Activated T-helper 1 cell treated with anti-CD3 and anti-CD28 coated beads, Interleukin-2, amount 50 U/mL, for 16 hours (primary cell): ENCODE measurements around the gene ADAMTS8.

Source experiments
- DNase-seq, 2 donors: peaks; one replicate each; pipeline ENCODE4 v3.0.0-alpha.2; 2020; ENCODE audit warnings: low read depth in 1 of 2, low spot score in 1 of 2

Gene ADAMTS8, protein sequence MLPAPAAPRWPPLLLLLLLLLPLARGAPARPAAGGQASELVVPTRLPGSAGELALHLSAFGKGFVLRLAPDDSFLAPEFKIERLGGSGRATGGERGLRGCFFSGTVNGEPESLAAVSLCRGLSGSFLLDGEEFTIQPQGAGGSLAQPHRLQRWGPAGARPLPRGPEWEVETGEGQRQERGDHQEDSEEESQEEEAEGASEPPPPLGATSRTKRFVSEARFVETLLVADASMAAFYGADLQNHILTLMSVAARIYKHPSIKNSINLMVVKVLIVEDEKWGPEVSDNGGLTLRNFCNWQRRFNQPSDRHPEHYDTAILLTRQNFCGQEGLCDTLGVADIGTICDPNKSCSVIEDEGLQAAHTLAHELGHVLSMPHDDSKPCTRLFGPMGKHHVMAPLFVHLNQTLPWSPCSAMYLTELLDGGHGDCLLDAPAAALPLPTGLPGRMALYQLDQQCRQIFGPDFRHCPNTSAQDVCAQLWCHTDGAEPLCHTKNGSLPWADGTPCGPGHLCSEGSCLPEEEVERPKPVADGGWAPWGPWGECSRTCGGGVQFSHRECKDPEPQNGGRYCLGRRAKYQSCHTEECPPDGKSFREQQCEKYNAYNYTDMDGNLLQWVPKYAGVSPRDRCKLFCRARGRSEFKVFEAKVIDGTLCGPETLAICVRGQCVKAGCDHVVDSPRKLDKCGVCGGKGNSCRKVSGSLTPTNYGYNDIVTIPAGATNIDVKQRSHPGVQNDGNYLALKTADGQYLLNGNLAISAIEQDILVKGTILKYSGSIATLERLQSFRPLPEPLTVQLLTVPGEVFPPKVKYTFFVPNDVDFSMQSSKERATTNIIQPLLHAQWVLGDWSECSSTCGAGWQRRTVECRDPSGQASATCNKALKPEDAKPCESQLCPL

DNA sequence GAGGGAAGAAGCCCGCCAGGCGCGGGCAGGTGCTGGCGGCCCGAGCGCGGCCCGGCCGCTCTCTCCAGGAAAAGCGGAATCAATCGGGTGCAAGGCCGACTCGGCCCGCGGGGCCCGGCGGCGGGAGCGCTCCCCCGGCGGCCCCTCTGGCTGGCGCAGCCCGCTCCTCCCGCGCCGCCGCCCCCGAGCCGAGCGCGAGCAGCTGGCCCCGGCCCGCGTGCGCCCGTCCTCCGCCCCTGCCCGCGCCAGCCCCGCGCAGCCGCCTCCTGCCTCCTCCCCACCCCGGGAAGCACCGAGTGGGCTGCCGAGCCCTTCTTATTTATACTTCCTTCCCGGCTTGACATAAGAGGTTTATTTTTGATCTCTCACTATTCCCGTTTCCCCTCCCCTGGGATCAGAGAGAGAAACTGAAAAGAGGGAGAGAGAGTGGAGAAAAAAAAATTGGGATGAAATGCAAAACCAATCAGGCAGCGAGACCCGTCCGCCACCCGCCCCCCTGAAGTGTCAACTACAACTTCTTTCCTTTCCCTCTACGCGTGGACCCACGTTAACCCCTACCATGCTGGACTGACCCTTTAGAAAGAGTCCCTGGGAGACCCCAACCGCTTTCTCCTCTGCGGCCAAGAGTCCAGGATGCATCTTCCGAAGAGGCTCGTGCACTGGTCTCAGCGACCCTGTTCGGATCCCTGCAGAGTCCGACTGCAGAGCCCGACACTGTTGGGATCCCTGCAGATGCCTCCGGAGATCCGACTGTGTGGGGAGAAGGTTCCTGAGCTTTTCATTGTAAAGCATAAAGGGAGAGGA is at the start of gene ADAMTS8:
TSS of gene ADAMTS8 (minus strand) at position 294 of the 804 bp plus-strand sequence. CDS start 323 bp downstream, outside the sequence.
- no peak for DNase-seq

DNA sequence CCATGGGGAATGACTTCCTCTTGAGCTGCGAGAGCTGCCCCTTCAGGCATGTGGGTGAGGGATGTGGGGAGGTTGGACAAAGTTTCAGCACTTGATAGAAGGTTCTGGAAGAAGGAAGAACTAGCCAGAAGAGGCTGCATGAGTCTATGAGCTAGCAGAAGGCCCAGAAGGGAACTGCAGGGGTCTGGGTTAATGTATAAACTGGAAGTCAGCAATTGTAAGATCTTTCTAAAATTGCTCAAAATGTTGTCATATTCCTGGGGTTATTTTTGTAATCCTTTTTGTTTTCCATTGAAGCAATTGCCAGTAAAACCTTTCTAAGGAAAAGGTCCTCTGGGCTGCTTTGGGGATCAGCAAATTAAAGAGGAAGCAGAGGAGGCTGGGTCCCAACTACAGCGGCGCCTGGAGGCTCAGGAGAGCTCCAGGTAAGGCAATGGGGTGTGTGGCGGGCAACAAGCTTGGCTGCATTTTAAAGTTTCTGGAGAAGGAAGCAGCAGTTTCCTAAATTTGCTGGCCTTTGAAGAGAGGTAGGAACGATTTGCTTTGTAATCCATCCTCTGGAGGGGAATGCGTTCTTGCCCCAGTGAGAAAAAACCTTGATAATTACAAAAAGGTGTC is 49.3 kb upstream of the ADAMTS8 start:
- no peak for DNase-seq

DNA sequence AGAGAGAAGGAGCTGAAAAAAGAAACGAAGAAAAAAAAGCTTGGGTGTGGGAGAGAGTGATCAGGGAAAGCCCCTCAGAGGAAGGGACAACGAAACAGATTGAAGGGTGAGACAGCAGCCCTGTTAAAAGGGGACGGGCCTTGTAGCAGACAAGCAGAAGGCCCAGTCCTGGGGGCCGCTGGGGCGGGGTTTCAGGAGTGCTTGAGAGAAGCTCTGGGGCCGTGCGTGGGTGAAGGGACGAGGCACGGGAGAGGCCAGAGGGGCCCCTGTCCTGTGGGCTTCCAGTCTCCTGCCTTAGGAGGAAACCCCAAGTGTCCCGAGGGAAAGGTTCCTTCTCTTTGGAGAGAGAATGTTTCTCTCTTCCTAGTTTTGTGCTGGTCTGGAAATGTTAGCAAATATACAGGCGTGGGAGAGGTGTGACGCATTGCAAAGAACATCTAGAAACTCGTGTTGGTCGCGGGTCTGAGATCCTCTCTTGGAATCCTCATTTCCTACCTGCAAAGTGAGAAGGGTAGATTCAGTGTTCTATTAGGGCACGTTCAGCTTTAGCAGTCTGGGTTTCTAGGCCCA is 48.6 kb upstream of the ADAMTS8 start:
- DNase-seq: no peak

DNA sequence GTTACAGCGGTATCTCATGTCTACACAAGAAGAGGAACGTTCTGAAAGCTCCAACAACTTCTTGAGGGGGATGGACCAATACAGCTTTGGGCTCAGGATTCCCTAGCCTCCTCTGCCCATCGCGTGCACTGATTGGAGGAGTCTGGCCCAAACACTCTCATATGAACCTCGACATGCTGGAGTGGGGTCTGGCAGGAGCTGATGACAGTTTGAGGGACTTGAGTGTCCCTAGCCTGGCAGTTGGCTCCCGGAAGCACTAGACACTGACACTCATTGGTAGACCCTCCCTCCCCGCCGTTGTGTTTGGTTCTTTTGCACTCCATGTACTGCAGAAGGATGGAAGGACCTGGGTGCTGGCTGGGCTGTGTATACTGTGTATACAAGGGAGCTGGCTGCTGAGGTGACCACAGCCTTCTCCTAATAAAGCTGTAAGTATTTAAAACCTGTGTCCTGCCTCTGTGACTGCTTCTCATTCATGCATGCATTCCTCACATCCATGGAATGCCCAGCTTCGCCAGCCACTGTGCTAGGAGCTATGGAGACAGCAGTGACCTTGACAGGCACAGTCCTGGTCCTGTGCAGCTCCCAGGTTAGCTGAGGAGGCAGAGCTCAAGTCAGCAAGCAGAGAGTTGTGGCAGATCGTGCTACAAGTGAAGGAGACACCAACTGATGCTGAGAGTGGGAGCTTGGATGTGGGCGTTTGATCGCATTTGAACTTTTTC is 48.0 kb upstream of the ADAMTS8 start:
- DNase-seq: no peak

DNA sequence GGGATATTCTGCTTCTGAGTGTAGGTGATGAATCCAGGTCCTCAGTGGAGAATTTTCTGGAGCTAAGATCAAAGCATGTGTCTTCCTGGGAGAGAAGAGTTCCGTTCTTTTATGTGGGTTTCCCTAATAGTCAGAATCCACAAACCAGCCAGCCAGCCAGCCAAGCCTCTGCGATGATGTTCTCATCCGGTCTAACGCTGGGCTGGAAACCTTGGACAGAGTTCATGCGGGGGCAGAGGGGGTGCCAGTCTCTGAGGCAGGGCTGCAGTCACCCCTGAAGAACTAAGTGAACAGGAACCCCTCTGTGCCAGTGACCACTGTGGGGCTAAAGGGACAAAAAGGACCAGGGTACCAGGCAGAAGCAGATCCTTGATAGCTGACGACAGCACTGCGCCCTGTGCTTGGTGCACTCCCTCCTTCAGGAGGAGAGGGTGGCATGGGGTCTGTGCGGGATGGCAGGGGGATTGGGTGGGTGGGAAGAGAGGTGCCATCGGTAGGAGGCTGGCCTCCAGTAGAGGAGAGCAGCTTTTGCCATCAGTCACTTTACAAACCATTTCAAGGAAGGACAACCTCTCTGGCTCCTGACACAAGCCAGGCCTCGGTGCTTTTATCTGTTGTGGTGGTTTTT is 47.1 kb upstream of the ADAMTS8 start:
- no peak for DNase-seq

DNA sequence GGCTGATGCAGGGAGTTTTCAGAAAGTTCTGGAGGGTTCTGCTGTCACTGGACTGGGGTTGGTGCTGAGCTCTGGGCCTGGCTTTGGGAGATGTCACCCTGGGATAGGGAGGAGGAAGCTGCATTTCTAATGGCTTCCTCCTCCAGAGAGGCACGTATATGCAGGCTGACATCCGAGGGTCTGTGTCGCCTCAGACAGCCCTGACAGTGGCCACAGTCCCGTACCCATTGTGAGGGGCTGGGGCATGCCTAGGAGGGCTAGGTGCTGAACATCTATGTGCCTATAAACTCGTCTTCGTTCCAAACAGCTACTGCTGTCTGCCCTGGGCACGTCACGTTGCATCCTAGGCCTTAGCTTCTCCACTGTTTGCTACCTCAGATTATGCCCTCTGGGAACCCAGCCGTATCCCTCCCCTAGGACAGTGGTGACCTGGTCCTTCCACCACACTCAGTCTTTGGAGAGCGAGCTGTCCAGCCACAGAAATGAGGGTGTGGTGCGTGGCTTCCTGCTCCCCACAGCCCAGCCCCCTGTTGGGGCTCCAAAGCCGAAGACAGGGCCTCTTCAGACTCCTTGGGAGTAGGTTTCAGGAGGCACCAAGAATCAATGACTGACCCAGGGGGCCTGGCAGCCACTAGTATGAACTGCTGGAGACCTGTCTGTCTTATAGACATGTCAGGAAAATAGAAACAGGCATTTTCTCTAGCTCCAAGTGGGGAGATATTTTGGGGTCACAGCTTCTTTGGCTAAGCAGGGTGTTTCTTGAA is 46.4 kb upstream of the ADAMTS8 start:
- DNase-seq: no peak

DNA sequence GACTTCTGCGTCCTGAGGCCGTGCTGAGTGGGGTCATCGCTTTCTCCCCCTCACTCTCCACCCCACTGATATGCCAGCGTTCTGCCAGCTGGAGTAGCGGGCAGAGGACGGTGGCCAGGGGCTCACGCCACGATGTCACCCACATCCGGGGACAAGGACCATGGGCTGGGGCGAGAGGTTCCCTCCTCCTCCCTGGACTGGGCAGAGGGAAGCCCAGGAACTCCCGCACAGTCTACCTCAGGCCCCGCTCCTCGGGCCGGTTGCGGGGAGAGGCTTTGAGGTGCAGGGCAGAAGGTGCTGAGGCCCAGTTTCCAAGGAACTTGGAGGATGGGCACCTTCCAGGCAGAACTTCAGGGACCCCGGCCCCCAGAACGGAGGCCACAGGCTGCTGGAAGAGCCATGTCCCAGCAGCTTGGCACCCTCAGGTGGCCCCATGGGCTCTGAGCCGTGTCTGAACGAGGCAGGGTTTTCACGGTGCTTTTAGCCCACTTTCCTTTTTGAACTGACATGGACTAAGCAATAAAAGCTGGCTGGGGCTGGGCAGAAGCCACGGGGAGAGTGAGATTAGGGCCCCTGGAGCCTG is 45.5 kb upstream of the ADAMTS8 start:
- DNase-seq: no peak

DNA sequence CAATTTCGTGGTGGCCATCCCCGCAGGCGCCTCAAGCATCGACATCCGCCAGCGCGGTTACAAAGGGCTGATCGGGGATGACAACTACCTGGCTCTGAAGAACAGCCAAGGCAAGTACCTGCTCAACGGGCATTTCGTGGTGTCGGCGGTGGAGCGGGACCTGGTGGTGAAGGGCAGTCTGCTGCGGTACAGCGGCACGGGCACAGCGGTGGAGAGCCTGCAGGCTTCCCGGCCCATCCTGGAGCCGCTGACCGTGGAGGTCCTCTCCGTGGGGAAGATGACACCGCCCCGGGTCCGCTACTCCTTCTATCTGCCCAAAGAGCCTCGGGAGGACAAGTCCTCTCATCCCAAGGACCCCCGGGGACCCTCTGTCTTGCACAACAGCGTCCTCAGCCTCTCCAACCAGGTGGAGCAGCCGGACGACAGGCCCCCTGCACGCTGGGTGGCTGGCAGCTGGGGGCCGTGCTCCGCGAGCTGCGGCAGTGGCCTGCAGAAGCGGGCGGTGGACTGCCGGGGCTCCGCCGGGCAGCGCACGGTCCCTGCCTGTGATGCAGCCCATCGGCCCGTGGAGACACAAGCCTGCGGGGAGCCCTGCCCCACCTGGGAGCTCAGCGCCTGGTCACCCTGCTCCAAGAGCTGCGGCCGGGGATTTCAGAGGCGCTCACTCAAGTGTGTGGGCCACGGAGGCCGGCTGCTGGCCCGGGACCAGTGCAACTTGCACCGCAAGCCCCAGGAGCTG is 44.8 kb upstream of the ADAMTS8 start:
- no peak for DNase-seq

DNA sequence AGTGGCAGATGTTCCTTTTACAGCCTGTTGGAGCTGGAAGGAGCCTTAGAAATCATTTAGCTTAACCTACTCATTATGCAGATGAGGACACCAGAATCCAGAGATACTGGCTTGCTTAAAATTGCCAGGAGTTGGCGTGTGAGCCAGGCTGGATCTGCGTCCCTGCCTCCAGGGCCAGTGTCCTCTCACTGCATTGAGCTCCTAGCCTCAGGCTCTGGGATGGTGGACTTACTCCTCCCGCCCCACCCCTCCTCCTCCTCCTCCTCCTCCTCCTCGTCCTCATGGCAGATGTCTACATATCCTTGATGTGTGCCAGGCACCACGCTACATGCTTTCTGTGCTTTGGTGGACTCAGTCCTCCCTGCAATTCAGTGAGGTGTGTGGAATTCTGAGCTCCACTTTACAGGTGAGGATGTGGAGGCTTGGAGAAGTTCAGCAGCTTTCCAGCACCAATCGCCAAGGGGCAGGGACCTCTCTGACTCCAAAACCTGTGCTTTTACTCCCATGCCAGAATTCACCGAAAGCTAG is 44.1 kb upstream of the ADAMTS8 start:
- no peak for DNase-seq

DNA sequence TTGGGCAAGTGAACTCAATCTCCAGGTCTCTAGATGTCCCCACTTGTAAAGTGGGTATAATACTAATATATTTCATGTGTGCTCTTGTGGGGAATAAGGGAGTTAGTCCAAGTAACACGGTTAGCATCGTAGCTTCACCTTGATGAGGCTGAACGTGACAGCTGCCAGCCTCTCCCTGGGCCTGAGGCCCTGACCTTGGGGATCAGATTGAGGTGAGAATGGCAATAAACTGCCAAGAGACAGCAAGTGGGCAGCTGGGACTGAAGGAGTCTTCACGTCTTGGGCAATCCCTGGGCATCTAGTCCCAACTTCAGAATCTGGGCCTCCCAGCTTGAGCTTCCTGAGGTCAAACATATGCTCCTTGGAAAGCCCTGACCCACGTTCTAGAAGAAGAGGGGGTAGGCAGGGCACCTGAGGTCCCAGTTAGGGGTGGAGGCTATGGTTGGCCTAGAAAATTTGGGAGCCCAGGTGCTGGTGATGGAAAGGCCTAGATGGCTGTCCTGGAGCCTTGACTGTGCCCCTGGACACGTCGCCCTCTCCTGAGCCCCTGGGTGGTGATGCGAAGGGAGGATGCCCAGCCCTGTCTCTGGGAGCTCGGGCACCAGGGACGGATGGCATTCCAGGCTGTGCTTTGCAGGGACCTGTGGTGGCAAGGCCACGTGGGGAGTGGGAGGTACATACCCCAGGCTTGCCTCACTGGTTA is 43.5 kb upstream of the ADAMTS8 start:
- DNase-seq: no peak

DNA sequence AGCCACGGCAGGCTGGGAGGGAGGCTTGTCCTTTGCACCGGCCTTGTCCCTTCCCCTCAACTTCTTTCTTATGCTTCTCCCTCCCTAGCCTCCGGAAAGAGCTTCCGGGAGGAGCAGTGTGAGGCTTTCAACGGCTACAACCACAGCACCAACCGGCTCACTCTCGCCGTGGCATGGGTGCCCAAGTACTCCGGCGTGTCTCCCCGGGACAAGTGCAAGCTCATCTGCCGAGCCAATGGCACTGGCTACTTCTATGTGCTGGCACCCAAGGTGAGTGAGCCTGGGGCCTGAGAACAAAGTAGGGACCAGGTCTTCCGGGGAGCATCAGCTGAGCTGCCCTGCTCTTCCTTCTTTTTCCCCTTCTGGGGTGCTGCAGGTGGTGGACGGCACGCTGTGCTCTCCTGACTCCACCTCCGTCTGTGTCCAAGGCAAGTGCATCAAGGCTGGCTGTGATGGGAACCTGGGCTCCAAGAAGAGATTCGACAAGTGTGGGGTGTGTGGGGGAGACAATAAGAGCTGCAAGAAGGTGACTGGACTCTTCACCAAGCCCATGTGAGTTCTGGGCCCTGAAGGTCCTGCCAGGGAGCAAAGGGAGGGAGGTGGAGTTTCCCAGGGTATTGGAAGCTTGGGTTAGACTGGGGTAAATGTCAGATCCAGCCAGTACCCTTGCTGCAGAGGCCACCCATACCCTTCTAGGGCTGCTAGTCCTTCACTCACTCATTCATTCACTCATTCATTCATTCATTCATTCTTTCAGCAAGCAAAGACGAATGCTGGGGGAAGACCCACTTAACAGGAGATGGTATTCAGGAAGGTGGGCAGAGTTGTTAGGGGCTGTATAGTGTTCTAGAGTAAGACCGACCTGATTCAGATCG is 42.7 kb upstream of the ADAMTS8 start:
- DNase-seq: no peak

DNA sequence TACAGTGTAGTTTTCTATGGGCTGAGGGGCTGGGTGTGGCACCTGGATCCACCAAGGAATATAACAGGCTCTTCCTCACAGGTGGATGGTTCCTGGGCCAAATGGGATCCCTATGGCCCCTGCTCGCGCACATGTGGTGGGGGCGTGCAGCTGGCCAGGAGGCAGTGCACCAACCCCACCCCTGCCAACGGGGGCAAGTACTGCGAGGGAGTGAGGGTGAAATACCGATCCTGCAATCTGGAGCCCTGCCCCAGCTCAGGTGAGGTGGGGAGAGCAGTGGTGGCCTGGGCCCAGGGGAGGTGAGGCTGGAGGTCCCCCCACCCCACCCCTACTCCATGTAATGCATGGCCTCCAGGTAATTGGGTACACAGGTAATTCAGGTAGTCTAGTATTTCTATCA is 40.8 kb upstream of the ADAMTS8 start:
- DNase-seq: no peak

DNA sequence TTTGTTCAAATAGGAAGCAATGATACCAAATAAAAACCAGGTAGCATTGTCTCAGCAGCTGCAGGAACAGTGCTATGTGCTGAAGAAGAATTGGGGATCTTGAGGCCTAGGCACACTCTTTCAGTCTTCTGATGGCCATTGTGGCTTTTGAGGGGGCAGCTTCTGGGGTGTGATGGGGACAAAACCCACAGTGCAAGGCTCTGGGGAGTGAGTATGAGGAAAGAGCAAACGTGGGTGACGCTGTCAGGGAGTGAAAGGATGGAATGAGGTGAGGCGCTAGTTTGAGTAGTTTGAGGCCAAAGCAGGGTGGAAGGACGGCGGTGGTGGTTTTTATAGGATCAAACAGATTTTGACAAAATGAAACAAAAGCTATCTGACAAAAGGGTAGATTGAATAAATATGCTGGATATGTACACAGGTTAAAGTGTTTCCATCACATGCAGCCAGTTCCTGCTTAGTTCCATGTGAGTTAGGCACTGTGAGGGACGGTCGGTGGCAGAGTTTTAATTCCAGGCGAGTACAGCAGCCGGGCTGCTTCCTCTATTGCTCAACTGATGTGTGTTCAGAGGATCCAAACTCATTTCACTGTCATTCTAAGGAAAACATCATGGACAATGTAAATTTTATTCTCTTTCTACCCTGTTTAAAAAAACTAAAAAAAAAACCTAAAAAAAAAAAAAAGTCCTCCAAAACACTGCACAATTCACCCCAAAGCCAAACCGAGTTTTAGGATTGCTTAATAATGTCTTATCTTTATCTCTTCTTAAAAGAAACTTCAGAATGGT is 38.9 kb upstream of the ADAMTS8 start:
- DNase-seq: no peak

DNA sequence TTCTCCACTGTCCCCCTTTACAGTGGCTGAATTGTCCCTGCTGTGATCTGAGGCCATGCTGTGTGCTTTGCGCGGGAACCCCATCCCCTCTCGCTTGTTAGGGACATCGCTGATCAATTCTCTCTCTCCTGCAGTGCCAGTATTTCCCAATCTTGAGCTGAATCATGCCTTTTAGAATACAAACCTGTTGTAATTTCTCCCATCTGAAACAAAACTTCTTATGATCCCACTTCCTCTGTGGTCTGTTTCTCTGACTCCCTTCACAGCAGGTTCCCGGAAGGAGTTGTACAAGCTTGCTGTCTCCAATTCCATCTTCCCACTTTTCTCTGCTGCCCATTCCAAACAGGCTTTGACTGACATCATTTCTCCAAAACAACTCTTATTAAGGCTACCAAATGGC is 36.9 kb upstream of the ADAMTS8 start:
- DNase-seq: no peak

DNA sequence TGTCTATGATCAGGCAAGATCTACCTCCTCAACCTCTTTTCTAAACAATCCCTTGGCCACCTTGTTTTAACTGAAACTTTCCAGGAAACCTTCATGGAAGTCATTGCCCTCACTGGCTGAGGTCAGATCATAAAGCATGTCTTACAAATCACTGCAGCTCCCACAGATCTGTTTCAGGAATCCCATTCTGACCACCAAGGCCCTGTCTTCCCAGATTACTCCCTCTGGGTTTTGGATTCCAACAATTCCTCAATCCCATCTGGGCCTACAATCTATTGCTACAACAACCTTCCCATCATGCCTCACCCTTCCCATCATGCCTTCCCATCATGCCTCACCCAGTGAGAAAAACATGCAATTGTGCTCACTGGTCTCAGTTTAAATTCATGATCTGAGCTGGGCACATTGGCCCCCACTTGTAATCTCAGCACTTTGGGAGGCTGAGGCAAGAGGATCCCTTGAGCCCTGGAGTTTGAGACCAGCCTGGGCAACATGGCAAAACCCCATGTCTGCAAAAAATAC is 35.9 kb upstream of the ADAMTS8 start:
- no peak for DNase-seq
